WTC11 (cell line): ENCODE results near the gene TWIST2.

Experiments used
- ATF2 ChIP-seq: sonication (generic); formaldehyde crosslinking; IDR thresholded peaks from 2 replicates; pipeline ENCODE4 v1.8.1; 2022; ENCODE audit warnings: low read depth, missing genetic modification reagents, borderline replicate concordance
- CTCF ChIP-seq: fragments of 200-600 bp; IDR thresholded peaks from 2 replicates; pipeline ENCODE4 v1.8.0; 2022; ENCODE audit warnings: antibody characterized with exemption
- ELF4 ChIP-seq: sonication (generic); formaldehyde crosslinking; IDR thresholded peaks from 2 replicates; pipeline ENCODE4 v1.8.1; 2022; ENCODE audit warnings: low read depth, mild to moderate bottlenecking, moderate library complexity, missing genetic modification reagents
- IRF2 ChIP-seq: sonication (generic); formaldehyde crosslinking; IDR thresholded peaks from 2 replicates; pipeline ENCODE4 v1.8.0; 2022; ENCODE audit warnings: low read depth, missing genetic modification reagents, borderline replicate concordance
- KAT7 ChIP-seq: sonication (generic); formaldehyde crosslinking; IDR thresholded peaks from 2 replicates; pipeline ENCODE4 v1.8.1; 2023; ENCODE audit warnings: missing genetic modification reagents, mild to moderate bottlenecking, borderline replicate concordance
- NR2C2 ChIP-seq: sonication (generic); formaldehyde crosslinking; IDR thresholded peaks from 2 replicates; pipeline ENCODE4 v1.8.0; 2022; ENCODE audit warnings: mild to moderate bottlenecking, missing genetic modification reagents
- ZNF121 ChIP-seq: sonication (generic); formaldehyde crosslinking; IDR thresholded peaks from 2 replicates; pipeline ENCODE4 v1.8.0; 2023; ENCODE audit warnings: missing genetic modification reagents
- TF ChIP-seq, protein P1 (sequence below): sonication (generic); formaldehyde crosslinking; IDR thresholded peaks from 2 replicates; pipeline ENCODE4 v1.8.0; 2022; ENCODE audit warnings: mild to moderate bottlenecking, missing genetic modification reagents
- TF ChIP-seq, protein P2 (sequence below): sonication (generic); formaldehyde crosslinking; IDR thresholded peaks from 2 replicates; pipeline ENCODE4 v1.8.1; 2022; ENCODE audit warnings: low read depth, mild to moderate bottlenecking, moderate library complexity, missing genetic modification reagents, borderline replicate concordance
- TF ChIP-seq, protein P3 (sequence below): sonication (generic); formaldehyde crosslinking; IDR thresholded peaks from 2 replicates; pipeline ENCODE4 v1.8.1; 2023; ENCODE audit warnings: mild to moderate bottlenecking, missing genetic modification reagents, moderate library complexity

DNA sequence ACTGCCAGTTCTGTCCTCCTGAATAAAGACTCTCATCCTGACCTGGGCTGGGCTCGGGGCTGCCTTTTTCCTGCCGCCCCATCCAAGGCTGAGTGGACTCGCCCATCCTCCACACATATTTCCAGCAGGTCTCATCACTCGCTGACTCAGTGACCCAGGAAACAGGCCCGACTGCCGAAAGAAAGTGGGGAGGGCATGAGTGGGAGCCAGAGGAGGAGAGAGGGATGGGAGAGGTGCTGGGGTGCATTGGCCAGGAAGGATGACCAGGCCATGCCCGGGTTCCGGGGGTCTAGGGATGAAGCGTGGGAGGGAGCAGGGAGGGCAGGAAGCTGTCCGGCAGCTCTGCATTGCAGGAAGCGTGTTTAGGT, 66.7 kb downstream of the TWIST2 start:
- no peak for TF ChIP-seq CTCF
- no peak for TF ChIP-seq IRF2 (CRISPR knock-in tag)
- no peak for TF ChIP-seq ZNF121 (CRISPR knock-in tag)
- no peak for TF ChIP-seq NR2C2 (CRISPR knock-in tag)
- no peak for TF ChIP-seq ATF2
- TF ChIP-seq, protein P1, sequence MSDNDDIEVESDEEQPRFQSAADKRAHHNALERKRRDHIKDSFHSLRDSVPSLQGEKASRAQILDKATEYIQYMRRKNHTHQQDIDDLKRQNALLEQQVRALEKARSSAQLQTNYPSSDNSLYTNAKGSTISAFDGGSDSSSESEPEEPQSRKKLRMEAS (CRISPR knock-in tag) = no peak
- TF ChIP-seq, protein P2, sequence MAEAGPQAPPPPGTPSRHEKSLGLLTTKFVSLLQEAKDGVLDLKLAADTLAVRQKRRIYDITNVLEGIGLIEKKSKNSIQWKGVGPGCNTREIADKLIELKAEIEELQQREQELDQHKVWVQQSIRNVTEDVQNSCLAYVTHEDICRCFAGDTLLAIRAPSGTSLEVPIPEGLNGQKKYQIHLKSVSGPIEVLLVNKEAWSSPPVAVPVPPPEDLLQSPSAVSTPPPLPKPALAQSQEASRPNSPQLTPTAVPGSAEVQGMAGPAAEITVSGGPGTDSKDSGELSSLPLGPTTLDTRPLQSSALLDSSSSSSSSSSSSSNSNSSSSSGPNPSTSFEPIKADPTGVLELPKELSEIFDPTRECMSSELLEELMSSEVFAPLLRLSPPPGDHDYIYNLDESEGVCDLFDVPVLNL (CRISPR knock-in tag) = no peak
- TF ChIP-seq ELF4 (CRISPR knock-in tag) = no peak
- TF ChIP-seq, protein P3, sequence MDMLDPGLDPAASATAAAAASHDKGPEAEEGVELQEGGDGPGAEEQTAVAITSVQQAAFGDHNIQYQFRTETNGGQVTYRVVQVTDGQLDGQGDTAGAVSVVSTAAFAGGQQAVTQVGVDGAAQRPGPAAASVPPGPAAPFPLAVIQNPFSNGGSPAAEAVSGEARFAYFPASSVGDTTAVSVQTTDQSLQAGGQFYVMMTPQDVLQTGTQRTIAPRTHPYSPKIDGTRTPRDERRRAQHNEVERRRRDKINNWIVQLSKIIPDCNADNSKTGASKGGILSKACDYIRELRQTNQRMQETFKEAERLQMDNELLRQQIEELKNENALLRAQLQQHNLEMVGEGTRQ (CRISPR knock-in tag) = no peak
- no peak for TF ChIP-seq KAT7
